Measurements from ENCODE around the gene KRTAP10-10.
"Not testable (repeated sequence)": the region's sequence is repeated elsewhere in the genome, so short reads cannot be mapped to it uniquely, and the experiment has no call there.

KRTAP10-10 gene

DNA sequence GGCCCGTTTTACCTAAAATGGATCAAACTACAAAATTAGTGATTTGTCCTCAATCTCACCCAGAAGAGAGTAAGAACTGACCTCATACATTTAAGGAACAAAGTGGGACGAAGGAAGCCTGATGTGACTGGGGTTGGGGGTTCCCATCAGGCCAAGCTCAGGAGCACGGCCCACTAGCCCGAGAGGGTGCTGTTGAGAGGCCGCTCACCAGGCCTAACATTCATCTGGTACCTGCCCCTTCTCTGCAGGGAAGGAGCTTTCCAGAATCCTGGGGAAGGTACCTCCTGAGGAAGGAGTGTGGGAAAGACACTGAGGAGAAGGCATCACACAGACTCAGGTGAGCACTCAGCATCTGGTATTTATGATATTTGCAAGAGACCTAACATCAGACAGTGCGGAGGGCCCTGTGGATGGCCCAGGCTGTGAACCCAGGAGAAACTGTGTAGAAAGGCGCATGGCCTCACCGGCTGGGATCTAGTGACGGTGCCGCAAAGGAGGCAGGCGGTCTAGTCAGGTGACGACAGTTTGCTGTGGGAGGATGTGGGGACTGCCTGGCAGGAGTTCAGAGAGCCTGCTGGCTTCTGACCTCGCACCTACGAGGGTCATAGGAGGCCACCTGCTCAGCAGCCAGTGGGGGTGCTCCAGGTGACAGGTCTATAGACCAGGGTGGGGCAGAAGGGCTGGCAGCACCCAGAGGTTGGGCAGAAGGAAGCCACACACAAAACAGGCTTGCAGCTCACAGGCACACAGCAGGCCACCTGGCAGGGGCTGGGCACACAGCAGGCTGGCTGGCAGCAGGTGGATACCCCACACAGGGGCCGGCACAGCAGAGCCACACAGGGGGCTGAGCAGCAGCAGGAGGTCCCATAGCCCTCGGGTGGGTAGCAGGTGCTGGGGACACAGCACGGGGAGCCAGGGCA is 16.8 kb downstream of the KRTAP10-10 start:
- DNase-seq, result no peak

DNA sequence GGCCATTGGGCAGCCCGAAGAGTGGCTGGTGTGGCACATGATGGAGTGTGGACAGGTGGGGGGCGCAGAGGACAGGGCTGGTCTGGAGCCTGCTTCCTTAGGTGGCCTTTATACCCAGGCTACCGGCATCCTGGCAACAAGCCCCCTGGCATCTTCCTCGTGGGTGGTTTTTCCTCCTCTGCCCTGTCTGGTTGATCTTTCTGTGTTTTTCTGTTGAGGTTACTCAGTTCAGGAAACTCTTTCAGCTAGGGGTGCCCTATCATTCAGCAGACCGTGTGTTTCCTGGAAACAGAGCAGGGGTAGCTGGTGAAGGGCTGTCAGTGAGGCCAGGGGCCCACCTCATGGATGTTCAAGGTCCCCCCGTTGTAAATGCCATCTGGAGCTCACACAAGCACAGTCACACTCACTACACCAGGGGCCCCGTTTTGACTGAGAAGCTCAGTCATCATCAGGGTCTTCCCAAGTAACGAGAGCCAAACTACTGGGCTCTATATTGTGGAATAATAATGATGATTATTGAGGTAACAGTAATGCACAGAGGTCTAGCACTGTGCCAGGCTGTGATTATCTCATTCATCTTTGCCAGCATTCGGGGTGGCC is 17.5 kb downstream of the KRTAP10-10 start, which contains the start of gene KRTAP12-4:
Gene KRTAP12-4 (minus strand): TSS at position 84 of the 600 bp plus-strand sequence. CDS start 45 bp downstream, at position 39.
- DNase-seq, result no peak

DNA sequence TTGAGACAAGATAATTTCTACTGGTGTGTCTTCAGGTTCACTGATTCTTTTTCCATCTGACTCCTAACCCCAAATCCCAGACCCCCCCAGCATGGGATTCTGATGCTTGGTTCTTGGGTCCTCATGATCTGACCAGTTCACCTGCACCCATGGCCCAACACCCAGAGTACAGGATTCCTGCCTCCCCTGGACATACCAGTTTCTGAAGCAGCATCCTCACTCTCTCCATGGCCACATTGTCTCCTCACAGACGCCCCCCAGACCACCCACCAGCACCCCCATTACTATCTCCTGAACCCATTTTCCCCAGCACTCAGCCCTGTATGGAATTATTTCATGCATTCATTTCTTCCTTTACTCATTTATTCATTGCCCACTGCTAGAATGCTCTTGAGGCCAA is 19.7 kb downstream of the KRTAP10-10 start:
- DNase-seq, result no peak

DNA sequence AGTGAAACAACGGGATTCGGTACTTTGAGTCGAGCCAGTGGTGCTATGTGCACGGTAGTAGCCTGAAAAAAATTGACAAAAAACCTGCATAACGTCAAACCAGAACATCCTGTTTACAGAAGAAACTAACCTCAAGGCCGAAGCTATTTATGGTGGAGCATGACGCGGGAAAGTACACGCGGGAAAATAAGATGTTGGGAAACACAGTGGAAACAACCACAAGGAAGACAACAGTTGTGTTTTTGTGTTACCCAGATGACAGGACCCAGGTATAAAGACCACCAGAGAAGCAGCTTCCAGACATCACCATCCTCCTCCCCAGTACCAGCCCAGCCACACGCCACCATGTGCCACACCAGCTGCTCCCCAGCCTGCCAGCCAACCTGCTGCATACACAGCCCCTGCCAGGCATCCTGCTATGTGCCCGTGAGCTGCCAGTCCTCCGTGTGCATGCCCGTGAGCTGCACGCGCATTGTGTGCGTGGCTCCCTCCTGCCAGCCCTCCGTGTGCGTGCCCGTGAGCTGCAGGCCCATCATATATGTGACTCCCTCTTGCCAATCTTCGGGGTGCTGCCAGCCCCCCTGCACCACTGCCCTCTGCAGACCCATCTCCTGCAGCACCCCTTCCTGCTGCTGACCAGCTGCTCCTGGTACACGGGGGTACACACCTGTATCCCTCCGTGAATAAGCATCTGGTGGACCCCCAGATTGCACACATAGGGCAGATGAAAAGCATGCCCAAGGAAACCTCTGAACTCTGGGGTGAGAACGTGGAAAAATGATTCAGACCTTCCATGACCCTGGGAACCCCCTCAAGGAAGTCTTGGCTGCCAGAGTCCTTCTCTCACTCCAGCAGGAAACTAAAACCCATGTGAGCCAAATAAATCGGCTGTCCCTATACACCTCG is 20.7 kb downstream of the KRTAP10-10 start, which contains the start of gene KRTAP12-3:
Gene KRTAP12-3 (plus strand): TSS at position 298 of the 906 bp plus-strand sequence. CDS start 48 bp downstream, at position 346.
- no peak for DNase-seq

DNA sequence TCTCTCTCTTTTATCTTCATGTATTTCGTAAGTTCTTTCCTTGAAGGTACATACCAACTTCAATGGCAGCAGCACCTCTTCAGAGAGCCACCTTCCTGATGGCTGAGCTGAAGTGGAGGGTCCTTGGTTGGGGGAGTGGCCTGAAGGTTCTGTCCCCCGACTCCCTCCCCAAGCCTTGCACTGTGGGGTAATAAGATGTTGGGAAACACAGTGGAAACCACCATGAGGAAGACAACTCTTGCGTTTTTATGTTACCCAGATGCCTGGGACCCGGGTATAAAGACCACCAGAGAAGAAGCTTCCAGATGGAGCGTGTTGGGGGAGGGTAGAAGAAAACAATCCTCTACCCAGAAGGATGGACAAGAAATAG is 21.4 kb downstream of the KRTAP10-10 start:
- DNase-seq, result no peak

DNA sequence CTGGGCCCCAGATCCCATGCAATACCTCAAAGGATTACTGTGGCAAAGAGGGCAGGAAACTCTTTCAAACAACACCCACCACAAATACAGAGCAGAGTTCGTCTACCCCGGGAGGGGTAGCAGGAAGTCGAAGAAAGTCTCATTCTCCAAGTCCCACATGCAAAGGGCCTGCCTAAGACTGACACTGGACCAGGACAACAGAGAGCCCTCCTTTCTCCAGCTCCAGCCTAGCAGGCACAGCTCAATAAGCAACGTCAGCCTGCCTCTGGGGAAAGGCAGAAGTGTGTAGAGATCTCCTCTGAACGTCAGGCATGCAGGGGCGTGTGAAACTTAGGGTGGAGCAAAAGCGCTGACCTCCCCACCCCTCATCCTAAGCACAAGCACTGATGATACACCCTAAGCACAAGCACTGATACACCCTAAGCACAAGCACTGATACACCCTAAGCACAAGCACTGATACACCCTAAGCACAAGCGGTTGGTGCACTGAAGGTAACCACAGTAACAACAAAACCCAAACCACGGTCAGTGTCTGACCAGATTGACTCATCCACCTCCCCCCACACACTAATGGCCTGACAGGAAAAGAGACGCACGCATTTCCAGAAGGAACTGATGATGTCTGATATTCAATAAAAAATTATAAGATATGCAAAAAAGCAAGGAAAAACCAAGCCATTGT is 21.9 kb downstream of the KRTAP10-10 start:
- no peak for DNase-seq

DNA sequence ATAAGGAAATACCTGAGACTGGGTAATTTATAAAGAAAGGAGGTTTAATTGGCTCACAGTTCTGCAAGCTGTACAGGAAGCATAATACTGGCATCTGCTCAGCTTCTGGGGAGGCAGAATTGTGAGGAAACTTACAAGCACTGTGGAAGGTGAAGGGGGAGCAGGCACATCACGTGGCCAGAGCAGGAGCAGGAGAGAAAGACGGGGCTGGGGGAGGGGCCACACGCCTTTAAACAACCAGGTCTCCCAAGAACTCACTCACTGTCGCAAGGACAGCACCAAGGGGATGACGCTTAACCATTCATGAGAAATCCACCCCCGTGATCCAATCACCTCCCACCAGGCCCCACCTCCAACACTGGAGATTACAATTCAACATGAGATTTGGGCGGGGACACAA is 24.4 kb downstream of the KRTAP10-10 start:
- not testable (repeated sequence) for DNase-seq

DNA sequence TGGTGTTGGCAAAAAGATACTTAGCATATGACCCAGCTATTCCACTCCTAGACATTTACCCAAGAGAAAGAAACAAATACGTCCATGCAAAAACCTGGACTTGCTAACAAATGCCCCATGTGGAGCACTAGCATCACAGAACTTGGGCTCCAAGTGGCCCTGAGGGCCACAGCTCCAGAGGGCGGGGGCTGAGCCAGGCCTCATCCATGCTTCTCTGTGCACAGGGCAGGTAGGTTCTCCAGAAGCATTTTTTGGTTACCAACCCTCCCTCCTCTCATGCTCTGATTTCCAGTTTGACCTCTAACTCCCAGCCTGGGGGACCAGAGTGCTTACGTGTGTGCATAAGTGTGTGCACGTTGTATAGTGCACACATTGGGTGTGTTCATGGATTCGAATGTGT is 27.5 kb downstream of the KRTAP10-10 start:
- DNase-seq, result no peak

DNA sequence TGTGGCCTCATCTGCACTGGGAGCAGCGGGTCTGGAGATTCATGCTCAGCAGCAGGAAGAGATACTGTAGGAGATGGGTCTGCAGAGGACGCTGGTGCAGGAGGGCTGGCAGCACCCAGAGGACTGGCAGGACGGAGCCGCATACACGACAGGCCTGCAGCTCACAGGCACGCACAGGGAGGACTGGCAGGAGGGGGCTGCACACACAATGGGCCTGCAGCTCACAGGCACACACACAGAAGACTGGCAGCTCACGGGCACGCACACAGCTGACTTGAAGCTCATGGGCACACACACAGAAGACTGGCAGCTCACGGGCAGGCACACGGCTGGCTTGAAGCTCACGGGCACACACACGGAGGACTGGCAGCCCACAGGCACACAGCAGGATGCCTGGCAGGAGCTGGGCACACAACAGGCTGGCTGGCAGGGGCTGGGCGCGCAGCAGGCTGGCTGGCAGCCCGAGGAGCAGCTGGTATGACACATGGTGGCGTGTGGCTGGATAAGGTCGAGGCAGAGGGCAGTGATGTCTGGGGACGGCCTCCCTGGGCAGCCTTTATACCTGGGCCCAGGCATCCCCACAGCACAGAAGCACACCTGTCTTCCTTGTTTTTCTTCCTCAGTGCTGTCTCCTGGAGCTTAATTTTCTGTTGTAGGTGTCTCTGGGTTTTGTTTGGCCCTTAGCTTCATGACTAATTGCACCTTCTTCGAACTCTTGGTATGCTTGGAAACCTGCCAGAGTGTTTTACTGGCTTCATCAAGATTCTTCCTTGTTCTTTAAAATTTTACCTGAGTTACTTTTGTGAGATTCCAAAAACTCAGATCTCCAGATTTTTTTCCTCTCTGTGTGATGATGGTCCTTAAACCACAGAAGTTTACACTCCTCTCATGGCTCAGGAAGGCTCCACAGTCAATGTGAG is 29.5 kb downstream of the KRTAP10-10 start, which contains the start of gene KRTAP12-2:
Gene KRTAP12-2 (minus strand): TSS at position 527 of the 920 bp plus-strand sequence. CDS start 41 bp downstream, at position 486.
- DNase-seq, result no peak

DNA sequence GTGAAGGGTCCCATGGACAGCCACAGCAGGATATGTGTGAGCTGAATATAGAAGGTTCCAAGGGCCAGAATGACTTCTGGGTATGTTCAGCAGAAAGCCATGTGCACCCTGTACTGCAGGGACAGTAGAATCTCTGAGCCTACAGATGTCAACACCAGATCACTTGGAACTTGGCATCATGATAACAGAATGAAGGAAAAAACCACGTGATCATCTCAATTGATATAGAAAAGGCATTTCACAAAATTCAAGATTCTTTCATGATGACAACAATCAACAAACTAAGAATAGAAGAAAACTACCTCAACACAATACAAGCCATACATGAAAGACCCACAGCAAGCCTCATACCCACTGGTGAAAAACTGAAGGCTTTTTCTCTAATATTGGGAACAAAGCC is 30.5 kb downstream of the KRTAP10-10 start:
- DNase-seq, result no peak

DNA sequence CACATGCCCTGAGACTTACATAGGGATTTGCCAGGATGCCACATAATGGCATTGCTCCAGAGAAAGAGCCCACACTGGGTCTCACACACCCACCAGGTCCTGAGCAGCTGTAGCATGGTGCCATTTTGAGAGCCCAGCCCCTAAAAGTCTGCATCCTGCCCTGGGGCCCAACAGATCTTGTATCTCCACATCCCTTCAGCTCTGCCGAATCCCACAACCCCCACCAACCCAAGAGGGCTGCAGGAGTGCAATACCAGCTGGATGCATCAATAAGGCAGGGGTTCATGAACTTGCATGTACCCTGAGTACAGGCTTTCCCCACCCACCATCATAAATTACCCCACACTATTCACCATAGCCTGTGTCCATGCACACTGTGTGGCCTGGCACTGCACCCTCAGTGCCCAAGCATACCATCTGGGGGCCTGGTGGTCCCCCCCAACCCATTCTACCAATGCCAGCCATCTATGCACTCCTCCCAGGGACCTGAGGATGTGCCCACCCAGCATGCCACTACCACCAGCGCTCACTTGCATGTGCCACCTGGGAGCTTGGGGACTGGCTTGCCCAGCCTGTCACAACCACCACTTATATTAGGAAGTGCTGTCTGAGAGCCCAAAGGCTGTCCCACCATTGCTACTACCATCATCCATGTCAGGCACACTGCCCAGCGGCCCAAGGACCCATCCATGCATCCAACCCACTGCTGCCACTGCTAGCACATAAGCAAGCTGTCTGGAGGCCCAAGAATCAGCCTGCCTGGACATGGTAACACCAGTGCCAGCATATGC is 33.7 kb downstream of the KRTAP10-10 start:
- DNase-seq, result no peak

DNA sequence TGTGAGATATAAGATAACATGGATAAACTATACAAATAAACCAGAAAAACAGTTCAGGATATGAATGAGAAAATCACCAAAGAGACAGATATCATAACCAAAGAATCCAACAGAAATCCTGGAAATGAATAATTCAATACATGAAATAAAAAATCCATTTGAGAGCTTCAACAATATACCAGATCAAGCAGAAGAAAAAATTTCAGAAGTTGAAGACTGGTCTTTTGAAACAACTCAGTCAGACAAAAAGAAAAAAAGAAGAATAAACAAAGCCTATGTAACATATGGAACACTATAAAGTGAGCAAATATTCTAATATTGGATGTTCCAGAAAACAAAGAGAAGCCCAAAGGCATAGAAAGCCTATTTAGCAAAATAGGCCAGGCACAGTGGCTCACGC is 34.8 kb downstream of the KRTAP10-10 start:
- no peak for DNase-seq

DNA sequence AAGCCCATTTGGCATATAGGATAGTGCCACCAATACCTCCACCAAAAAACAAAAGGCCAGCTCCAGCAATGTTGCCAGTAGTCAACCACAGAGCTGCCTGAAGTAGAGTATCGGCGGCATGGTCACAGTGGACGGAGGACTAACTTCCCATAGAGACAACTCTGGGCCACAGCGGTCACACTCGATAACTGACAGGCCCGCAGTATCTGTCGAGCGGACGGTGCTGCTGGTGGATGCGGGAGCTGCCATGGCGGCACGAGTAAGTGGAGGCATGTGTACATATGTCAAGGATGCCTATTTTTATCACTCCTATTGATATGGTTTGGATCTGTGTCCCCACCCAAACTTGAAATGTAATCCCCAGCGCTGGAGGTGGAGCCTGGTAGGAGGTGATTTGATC is 40.7 kb downstream of the KRTAP10-10 start:
- DNase-seq, result no peak

DNA sequence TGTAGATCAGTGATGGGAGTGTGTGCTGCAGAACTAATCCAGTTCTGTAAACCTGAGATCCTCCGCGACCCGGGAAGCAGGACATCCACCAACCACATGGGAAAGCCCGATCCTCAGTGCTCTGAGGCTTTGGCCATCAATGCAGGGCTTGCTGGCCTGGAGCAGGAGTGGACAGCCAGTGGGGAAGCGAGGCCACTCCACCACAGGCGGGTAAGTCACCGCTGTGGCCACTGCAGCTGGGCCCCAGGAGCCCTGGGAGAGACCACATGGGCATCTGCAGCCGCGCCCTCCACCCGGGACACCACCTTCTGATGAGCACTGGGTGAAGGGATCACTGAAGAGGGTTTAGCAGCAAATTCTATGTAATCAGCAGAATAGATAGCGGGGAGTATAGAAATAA is 44.0 kb downstream of the KRTAP10-10 start:
- DNase-seq, result no peak

DNA sequence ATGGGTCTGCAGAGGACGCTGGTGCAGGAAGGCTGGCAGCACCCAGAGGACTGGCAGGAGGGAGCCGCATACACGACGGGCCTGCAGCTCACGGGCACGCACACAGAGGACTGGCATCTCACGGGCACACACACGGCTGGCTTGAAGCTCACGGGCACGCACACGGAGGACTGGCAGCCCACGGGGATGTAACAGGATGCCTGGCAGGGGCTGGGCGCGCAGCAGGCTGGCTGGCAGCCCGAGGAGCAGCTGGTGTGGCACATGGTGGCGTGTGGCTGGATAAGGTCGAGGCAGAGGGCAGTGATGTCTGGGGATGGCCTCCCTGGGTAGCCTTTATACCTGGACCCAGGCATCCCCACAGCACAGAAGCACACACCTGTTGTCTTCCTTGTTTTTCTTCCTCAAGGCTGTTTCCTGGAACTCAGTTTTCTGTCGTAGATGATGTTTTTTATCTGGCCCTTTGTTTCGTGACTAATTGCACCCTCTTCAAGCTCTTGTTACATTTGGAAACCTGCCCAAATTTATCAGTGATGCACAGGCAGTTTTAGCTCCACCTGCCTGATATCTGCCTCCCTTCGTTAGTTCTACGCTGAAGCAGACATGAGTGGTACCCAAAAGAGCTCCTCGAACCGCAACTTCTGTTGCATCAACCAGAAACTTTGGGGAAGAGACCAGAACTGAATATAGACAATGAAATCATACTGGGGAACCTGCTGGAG is 44.9 kb downstream of the KRTAP10-10 start, which contains the start of gene KRTAP12-1:
Gene KRTAP12-1 (minus strand): TSS at position 303 of the 719 bp plus-strand sequence. CDS start 40 bp downstream, at position 263.
- peak; percentile 77 for DNase-seq

DNA sequence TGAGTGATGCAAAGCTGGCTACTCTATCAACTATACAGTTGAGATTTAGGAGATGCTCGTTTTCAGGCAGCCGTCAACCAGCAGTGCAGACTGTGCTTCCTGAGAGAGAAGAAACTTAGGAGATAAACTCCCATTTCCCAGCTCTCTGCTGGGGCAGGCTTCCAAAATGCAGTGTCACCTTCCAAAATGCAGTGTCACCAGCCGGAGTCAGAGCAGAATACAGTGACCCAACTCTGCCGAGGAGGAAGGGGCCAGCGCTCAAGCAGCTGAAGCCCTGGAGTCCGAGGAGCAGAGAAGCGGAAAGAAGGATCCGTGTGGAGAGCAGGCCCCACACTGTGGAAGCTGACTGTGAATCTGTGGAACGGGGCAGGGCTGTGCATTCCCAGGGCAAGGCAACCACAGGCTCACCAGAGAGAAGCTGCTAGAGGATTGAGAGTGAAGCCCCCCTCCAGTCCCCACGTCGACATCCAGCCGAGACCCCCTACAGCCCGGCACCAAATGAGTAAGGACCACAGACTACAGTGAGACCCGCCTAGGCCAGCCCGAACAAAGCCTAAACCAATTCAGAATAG is 45.5 kb downstream of the KRTAP10-10 start:
- no peak for DNase-seq

DNA sequence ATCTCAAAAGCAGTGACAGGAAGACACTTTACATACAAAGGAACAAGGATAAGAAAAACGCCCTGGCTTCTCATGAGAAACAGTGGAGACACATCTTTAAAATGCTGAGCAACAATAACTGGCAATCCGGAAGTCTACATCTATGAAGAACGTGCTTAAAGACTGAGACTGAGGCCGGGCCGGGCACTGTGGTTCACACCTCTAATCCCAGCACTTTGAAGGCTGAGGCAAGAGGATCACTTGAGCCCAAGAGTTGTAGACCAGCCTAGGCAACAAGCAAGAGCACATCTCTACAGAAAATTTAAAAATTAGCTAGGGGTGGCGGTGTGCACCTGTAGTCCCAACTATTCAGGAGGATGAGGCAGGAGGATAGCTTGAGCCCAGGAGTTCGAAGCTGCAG is 46.9 kb downstream of the KRTAP10-10 start:
- DNase-seq, result no peak

DNA sequence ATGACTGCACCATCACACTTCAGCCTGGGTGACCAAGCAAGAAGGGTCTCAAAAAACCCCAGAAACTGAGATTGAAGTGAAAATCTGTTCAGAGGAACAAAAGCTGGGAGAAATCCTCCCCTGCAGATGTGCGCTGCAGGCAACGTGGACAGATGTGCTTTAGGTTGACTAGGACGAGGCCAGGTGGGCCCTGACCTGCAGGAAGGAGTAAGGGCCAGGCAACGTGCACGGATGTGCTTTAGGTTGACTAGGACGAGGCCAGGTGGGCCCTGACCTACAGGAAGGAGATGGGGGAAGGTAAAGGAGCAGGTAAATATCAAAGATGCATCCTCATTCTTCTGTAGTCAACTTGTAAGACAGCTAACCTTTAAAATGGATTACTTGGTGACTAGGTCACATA is 47.3 kb downstream of the KRTAP10-10 start:
- DNase-seq, result no peak

DNA sequence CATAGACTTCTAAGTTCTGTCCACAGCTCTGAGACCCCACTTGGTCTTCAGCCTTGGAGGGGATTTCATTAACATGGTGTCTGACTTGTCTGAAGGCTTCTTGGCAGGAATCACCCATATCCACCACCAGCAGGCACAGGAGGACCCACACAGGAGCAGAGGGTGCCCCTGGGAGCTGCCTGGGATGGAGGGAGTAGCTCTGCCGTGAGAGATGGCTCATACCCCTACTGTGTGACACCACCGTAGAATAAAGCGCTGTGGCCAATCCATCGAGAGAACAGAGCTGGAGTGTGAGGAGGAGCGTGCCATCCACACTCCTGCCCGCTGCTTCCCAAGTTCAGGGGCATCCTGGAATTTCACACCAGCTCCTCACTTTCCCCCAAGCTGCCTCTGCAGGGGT is 47.9 kb downstream of the KRTAP10-10 start:
- DNase-seq, result not testable (repeated sequence)
